Measurements from ENCODE around the gene MOB1B. TPM values are rescaled to one million over a fixed set of nuclear protein-coding genes. Genes with fewer than 3 reads are reported as not detected.

Gene MOB1B
- total and polyA plus RNA-seq, 2 of the 13 experiments (the other 11 are each of a cell fraction or from before 2014, with no cell fraction given), result 3.9 to 4.0 TPM

GRCh38 chr4:70932984-70933383, 30.8 kb downstream of the MOB1B start:
- Histone ChIP-seq H3K27me3 (ENCODE audit: control insufficient read depth in 1 of 2, insufficient read depth in 2 of 2, low read length in 2 of 2) (no peaks in the 10 kb centered on the region), H3K27ac (ENCODE audit: extremely low read length, insufficient read depth, low read length) (no peak overlapping the region), H3K36me3 (replicated peaks in 1 of 2; ENCODE audit: control insufficient read depth in 1 of 2, insufficient read depth in 2 of 2, low read length in 2 of 2) (no peaks in the 10 kb centered on the region), H2AFZ (ENCODE audit: low read length) (no peak overlapping the region), H3K4me2 (ENCODE audit: low read depth, low read length) (no peak overlapping the region), H4K20me1 (ENCODE audit: insufficient read depth, low read length) (no peaks in the 10 kb centered on the region; the same call in 1 of the 2 replicates), H3K4me3 (replicated peaks in 1 of 3; ENCODE audit: insufficient read depth in 1 of 3, low read depth in 2 of 3, low read length in 3 of 3) (no peak overlapping the region), H3K4me1 (ENCODE audit: insufficient read depth, low read length) (peaks cover 3% of the 10 kb centered on the region), H3K9ac (ENCODE audit: insufficient read depth, low read depth, low read length) (no peak overlapping the region), H3K79me2 (ENCODE audit: insufficient read depth, low read length) (peaks cover 15% of the 10 kb centered on the region), H3K9me3 (ENCODE audit: low read length) (no peaks in the 10 kb centered on the region)
- ATAC-seq, result no peak
- POLR2A ChIA-PET, result no interaction called here
- intact Hi-C loops (cut with micrococcal nuclease; ENCODE audit: unreplicated experiment), result no loop called here
- DNase-seq (ENCODE audit: low spot score), result no peak
- in situ Hi-C loops (cut with HindIII; ENCODE audit: extremely low pct_ligation_motif_present, low pct_unique_long_range_greater_than_20kb), result no loop called here
- CTCF ChIA-PET (ENCODE audit: low intra/inter-chr PET ratio, low total read pairs), result no interaction called here
- FAIRE-seq, result no peak
- 100% methylated on average over 2 of the region's 2 CpGs for WGBS (ENCODE audit: low lambda C conversion rate)
- BruUV-seq (replicated peaks), result no TSS peak
- TF ChIP-seq NCOA2 (CRISPR knock-in tag; IDR thresholded peaks at IDR 0.05), result no peak
- no peak for TF ChIP-seq PLRG1 (conservative IDR thresholded peaks at IDR 0.05)
- TF ChIP-seq, protein P1, sequence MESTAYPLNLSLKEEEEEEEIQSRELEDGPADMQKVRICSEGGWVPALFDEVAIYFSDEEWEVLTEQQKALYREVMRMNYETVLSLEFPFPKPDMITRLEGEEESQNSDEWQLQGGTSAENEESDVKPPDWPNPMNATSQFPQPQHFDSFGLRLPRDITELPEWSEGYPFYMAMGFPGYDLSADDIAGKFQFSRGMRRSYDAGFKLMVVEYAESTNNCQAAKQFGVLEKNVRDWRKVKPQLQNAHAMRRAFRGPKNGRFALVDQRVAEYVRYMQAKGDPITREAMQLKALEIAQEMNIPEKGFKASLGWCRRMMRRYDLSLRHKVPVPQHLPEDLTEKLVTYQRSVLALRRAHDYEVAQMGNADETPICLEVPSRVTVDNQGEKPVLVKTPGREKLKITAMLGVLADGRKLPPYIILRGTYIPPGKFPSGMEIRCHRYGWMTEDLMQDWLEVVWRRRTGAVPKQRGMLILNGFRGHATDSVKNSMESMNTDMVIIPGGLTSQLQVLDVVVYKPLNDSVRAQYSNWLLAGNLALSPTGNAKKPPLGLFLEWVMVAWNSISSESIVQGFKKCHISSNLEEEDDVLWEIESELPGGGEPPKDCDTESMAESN (CRISPR knock-in tag; conservative IDR thresholded peaks at IDR 0.05), result no peak
- TF ChIP-seq EZH2 (conservative IDR thresholded peaks at IDR 0.05; ENCODE audit: low read depth, low read length), result no peak
- TF ChIP-seq CREB1 (IDR thresholded peaks at IDR 0.05), result no peak
- no peak for TF ChIP-seq CREB1 (CRISPR knock-in tag; IDR thresholded peaks at IDR 0.05)
- TF ChIP-seq JUNB (CRISPR knock-in tag; IDR thresholded peaks at IDR 0.05; ENCODE audit: borderline replicate concordance), result no peak
- TF ChIP-seq PAWR (CRISPR knock-in tag; IDR thresholded peaks at IDR 0.05; ENCODE audit: borderline replicate concordance), result no peak
- no peak for TF ChIP-seq ZBED4 (CRISPR knock-in tag; IDR thresholded peaks at IDR 0.05; ENCODE audit: borderline replicate concordance)
- no peak for TF ChIP-seq SPEN (CRISPR knock-in tag; IDR thresholded peaks at IDR 0.05; ENCODE audit: low read depth)
- TF ChIP-seq, protein P2, sequence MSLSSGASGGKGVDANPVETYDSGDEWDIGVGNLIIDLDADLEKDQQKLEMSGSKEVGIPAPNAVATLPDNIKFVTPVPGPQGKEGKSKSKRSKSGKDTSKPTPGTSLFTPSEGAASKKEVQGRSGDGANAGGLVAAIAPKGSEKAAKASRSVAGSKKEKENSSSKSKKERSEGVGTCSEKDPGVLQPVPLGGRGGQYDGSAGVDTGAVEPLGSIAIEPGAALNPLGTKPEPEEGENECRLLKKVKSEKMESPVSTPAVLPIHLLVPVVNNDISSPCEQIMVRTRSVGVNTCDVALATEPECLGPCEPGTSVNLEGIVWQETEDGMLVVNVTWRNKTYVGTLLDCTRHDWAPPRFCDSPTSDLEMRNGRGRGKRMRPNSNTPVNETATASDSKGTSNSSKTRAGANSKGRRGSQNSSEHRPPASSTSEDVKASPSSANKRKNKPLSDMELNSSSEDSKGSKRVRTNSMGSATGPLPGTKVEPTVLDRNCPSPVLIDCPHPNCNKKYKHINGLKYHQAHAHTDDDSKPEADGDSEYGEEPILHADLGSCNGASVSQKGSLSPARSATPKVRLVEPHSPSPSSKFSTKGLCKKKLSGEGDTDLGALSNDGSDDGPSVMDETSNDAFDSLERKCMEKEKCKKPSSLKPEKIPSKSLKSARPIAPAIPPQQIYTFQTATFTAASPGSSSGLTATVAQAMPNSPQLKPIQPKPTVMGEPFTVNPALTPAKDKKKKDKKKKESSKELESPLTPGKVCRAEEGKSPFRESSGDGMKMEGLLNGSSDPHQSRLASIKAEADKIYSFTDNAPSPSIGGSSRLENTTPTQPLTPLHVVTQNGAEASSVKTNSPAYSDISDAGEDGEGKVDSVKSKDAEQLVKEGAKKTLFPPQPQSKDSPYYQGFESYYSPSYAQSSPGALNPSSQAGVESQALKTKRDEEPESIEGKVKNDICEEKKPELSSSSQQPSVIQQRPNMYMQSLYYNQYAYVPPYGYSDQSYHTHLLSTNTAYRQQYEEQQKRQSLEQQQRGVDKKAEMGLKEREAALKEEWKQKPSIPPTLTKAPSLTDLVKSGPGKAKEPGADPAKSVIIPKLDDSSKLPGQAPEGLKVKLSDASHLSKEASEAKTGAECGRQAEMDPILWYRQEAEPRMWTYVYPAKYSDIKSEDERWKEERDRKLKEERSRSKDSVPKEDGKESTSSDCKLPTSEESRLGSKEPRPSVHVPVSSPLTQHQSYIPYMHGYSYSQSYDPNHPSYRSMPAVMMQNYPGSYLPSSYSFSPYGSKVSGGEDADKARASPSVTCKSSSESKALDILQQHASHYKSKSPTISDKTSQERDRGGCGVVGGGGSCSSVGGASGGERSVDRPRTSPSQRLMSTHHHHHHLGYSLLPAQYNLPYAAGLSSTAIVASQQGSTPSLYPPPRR (CRISPR knock-in tag; IDR thresholded peaks at IDR 0.05; ENCODE audit: borderline replicate concordance), result no peak
- no peak for TF ChIP-seq HOXD1 (CRISPR knock-in tag; IDR thresholded peaks at IDR 0.05)
- no peak for TF ChIP-seq FOXP1 (IDR thresholded peaks at IDR 0.05)
- TF ChIP-seq FOXP1 (CRISPR knock-in tag; IDR thresholded peaks at IDR 0.05), result no peak
- TF ChIP-seq GATA4 (IDR thresholded peaks at IDR 0.05; ENCODE audit: borderline replicate concordance, low read depth), result no peak
